Measurements from ENCODE around the gene IP6K1. TPM values are rescaled to one million over a fixed set of nuclear protein-coding genes. Genes with fewer than 3 reads are reported as not detected.

IP6K1 gene
- total and polyA plus RNA-seq, 2 experiments from 2014 or later, result 10.7 to 35.5 TPM

DNA sequence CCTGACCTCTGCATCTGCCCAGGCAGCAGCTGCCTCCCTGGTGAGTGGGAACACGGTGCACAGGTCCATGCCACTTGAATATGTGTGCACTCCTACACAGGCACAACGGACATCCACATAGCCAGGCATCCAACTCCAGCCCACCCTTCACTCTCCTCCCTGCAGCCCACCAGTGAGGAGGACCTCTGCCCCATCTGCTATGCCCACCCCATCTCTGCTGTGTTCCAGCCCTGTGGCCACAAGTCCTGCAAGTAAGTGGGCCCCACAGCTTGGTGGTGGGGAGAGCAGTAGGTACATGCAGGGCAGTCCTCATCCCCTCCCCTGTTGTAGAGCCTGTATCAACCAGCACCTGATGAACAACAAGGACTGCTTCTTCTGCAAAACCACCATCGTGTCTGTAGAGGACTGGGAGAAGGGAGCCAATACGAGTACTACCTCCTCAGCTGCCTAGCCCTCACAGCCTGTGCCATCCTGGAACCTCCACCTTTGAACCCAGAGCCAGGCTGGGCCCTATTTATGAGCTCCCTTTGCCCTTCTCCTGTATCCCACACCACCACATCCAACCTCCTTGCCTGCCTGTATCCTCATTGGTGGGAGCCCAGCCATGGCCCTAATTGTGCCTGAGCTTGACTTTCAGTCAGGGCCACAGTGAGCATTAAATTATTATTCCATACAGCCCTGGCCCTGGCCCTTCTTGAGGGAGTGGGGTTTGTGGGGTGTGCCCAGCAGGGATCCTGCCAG is 65.3 kb downstream of the IP6K1 start:
- H3K27me3 Mint-ChIP-seq (ENCODE audit: insufficient read depth, low read depth, poor library complexity), result peaks cover 42% of the 10 kb centered on the region
- no peak overlapping the region for H3K4me3 Mint-ChIP-seq

More for the DNA sequence above, 65.3 kb downstream of the IP6K1 start:
- Mint-ChIP-seq H3K36me3 (ENCODE audit: low read depth) (peaks cover 21% of the 10 kb centered on the region), H3K27ac (no peak overlapping the region), H3K4me1 (peaks cover 21% of the 10 kb centered on the region), H3K9me3 (peaks cover 6% of the 10 kb centered on the region; the same call in 1 of the 3 replicates)
- Histone ChIP-seq H3K4me3 (no peak overlapping the region), H3K9me2 (ENCODE audit: insufficient read depth) (no peaks in the 10 kb centered on the region), H3K4me2 (no peak overlapping the region), H2AFZ (no peak overlapping the region), H3K4me1 (ENCODE audit: insufficient read depth) (no peaks in the 10 kb centered on the region; the same call in 1 of the 2 replicates), H3K36me3 (ENCODE audit: insufficient read depth) (peaks cover 5% of the 10 kb centered on the region; the same call in 1 of the 2 replicates), H3K27me3 (ENCODE audit: insufficient read depth) (no peaks in the 10 kb centered on the region), H3K79me2 (replicated peaks; ENCODE audit: insufficient read depth) (no peaks in the 10 kb centered on the region; the same call in 1 of the 2 replicates), H3K27ac (ENCODE audit: low read depth) (no peak overlapping the region), H3F3A (replicated peaks; ENCODE audit: low read depth) (peaks cover 20% of the 10 kb centered on the region), H4K20me1 (replicated peaks; ENCODE audit: insufficient read depth) (peaks cover 7% of the 10 kb centered on the region; the same call in 1 of the 2 replicates)
- DNase-seq (ENCODE audit: low spot score), result no peak
- ATAC-seq, result no peak
- 0 out of 2 replicates have a peak, but pooled peaks have one; percentile 14 for TF ChIP-seq POLR2AphosphoS5 (IDR thresholded peaks at IDR 0.05; ENCODE audit: low read depth)
- TF ChIP-seq CREB1 (CRISPR knock-in tag; IDR thresholded peaks at IDR 0.05; ENCODE audit: low read depth), result no peak
- no peak for TF ChIP-seq ZNF114 (CRISPR knock-in tag; IDR thresholded peaks at IDR 0.05)
- TF ChIP-seq, protein P1, sequence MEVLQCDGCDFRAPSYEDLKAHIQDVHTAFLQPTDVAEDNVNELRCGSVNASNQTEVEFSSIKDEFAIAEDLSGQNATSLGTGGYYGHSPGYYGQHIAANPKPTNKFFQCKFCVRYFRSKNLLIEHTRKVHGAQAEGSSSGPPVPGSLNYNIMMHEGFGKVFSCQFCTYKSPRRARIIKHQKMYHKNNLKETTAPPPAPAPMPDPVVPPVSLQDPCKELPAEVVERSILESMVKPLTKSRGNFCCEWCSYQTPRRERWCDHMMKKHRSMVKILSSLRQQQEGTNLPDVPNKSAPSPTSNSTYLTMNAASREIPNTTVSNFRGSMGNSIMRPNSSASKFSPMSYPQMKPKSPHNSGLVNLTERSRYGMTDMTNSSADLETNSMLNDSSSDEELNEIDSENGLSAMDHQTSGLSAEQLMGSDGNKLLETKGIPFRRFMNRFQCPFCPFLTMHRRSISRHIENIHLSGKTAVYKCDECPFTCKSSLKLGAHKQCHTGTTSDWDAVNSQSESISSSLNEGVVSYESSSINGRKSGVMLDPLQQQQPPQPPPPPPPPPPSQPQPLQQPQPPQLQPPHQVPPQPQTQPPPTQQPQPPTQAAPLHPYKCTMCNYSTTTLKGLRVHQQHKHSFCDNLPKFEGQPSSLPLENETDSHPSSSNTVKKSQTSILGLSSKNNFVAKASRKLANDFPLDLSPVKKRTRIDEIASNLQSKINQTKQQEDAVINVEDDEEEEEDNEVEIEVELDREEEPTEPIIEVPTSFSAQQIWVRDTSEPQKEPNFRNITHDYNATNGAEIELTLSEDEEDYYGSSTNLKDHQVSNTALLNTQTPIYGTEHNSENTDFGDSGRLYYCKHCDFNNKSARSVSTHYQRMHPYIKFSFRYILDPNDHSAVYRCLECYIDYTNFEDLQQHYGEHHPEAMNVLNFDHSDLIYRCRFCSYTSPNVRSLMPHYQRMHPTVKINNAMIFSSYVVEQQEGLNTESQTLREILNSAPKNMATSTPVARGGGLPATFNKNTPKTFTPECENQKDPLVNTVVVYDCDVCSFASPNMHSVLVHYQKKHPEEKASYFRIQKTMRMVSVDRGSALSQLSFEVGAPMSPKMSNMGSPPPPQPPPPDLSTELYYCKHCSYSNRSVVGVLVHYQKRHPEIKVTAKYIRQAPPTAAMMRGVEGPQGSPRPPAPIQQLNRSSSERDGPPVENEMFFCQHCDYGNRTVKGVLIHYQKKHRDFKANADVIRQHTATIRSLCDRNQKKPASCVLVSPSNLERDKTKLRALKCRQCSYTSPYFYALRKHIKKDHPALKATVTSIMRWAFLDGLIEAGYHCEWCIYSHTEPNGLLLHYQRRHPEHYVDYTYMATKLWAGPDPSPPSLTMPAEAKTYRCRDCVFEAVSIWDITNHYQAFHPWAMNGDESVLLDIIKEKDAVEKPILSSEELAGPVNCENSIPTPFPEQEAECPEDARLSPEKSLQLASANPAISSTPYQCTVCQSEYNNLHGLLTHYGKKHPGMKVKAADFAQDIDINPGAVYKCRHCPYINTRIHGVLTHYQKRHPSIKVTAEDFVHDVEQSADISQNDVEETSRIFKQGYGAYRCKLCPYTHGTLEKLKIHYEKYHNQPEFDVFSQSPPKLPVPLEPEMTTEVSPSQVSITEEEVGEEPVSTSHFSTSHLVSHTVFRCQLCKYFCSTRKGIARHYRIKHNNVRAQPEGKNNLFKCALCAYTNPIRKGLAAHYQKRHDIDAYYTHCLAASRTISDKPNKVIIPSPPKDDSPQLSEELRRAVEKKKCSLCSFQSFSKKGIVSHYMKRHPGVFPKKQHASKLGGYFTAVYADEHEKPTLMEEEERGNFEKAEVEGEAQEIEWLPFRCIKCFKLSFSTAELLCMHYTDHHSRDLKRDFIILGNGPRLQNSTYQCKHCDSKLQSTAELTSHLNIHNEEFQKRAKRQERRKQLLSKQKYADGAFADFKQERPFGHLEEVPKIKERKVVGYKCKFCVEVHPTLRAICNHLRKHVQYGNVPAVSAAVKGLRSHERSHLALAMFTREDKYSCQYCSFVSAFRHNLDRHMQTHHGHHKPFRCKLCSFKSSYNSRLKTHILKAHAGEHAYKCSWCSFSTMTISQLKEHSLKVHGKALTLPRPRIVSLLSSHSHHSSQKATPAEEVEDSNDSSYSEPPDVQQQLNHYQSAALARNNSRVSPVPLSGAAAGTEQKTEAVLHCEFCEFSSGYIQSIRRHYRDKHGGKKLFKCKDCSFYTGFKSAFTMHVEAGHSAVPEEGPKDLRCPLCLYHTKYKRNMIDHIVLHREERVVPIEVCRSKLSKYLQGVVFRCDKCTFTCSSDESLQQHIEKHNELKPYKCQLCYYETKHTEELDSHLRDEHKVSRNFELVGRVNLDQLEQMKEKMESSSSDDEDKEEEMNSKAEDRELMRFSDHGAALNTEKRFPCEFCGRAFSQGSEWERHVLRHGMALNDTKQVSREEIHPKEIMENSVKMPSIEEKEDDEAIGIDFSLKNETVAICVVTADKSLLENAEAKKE (CRISPR knock-in tag; IDR thresholded peaks at IDR 0.05), result no peak

Measured in GM23338 (cell line).